Hindlimb muscle (tissue), 1 donor: ENCODE results near the gene BPIFB1. TPM values are rescaled to one million over a fixed set of nuclear protein-coding genes. Genes with fewer than 3 reads are reported as not detected.

Experiments used
- DNase-seq: peaks from one replicate; pipeline ENCODE4 v3.0.0-alpha.2; 2013
- polyA plus RNA-seq: library from polyadenylated mRNA; unstranded; fragments of 120-200 nt; gene quantifications from one replicate; pipeline ENCODE4 v1.2.1, GENCODE V29; 2013; ENCODE audit not compliant: insufficient read length

The BPIFB1 gene
- polyA plus RNA-seq, 1 donor = not detected

GRCh38 chr20:33273117-33273851 is 9.7 kb upstream of the BPIFB1 start:
- no peak for DNase-seq

- no peak for DNase-seq
Observed at GRCh38 chr20:33275215-33275614, 7.8 kb upstream of the BPIFB1 start.

GRCh38 chr20:33275871-33276270 is 7.1 kb upstream of the BPIFB1 start:
- DNase-seq = no peak

GRCh38 chr20:33276303-33277113 is 6.5 kb upstream of the BPIFB1 start:
- no peak for DNase-seq

- DNase-seq = no peak
Observed at GRCh38 chr20:33277471-33278441, 5.3 kb upstream of the BPIFB1 start.

- DNase-seq = no peak
Observed at GRCh38 chr20:33278700-33279099, 4.3 kb upstream of the BPIFB1 start.

GRCh38 chr20:33279261-33279910 is 3.6 kb upstream of the BPIFB1 start:
- no peak for DNase-seq

GRCh38 chr20:33280000-33280680 is 2.9 kb upstream of the BPIFB1 start:
- no peak for DNase-seq

GRCh38 chr20:33280775-33281174 is 2.2 kb upstream of the BPIFB1 start:
- no peak for DNase-seq

GRCh38 chr20:33281550-33282146 is 1.4 kb upstream of the BPIFB1 start:
- no peak for DNase-seq

- DNase-seq = no peak
Observed at GRCh38 chr20:33282196-33282934, 649 bp upstream of the BPIFB1 start.

GRCh38 chr20:33284284-33284683 is 1.3 kb downstream of the BPIFB1 start:
- DNase-seq = no peak

GRCh38 chr20:33284937-33285336 is 1.9 kb downstream of the BPIFB1 start:
- no peak for DNase-seq

- DNase-seq = no peak
Observed at GRCh38 chr20:33285861-33286495, 3.0 kb downstream of the BPIFB1 start.

GRCh38 chr20:33287884-33288283 is 4.9 kb downstream of the BPIFB1 start:
- DNase-seq = no peak

- DNase-seq = no peak
Observed at GRCh38 chr20:33290852-33291251, 7.8 kb downstream of the BPIFB1 start.

- no peak for DNase-seq
Observed at GRCh38 chr20:33291416-33291815, 8.4 kb downstream of the BPIFB1 start.

- DNase-seq = peak; percentile 9
Observed at GRCh38 chr20:33291830-33292355, 8.9 kb downstream of the BPIFB1 start.

- DNase-seq = no peak
Observed at GRCh38 chr20:33296206-33296605, 13.2 kb downstream of the BPIFB1 start.

- DNase-seq = no peak
Observed at GRCh38 chr20:33298391-33298790, 15.4 kb downstream of the BPIFB1 start.
